B cell (primary cell): ENCODE results near the gene FUNDC2. TPM values are rescaled to one million over a fixed set of nuclear protein-coding genes. Genes with fewer than 3 reads are reported as not detected.
A peak's percentile ranks its signal among the peaks of the same experiment; 100 is the strongest.

Experiments used
- ATAC-seq: fragments of 200-7000 bp; cut with Tn5 transposase; one replicate; pipeline ENCODE4 v1.10.0; 2021; ENCODE audit warnings: low read depth, mild to moderate bottlenecking, moderate number of reproducible peaks, moderate library complexity
- CTCF ChIA-PET: fragments of 350-600 bp; sonication (Branson Sonifier 250); formaldehyde crosslinking; loops from one replicate; lab custom pipeline; 2021; ENCODE audit warnings: antibody characterized with exemption, inconsistent platforms; lab: Charles Lee
- POLR2A ChIA-PET: fragments of 350-600 bp; sonication (Branson Sonifier 250); formaldehyde crosslinking; loops from one replicate; lab custom pipeline; 2021; ENCODE audit warnings: antibody characterized with exemption; lab: Charles Lee
- DNase-seq: peaks from one replicate; pipeline ENCODE4 v3.0.0; 2013
- H2AFZ ChIP-seq: 2 replicates; pipeline ENCODE4 v1.6.1; 2012; ENCODE audit warnings: mild to moderate bottlenecking, low read depth, low read length; ENCODE audit not compliant: insufficient read depth, poor library complexity, severe bottlenecking
- H3K27ac ChIP-seq, 2 donors: 1 replicate in 1 of 2; 2 replicates in 1 of 2; pipeline ENCODE4 v1.5.1; 2012 to 2013; ENCODE audit warnings: low read length in 2 of 2, mild to moderate bottlenecking in 2 of 2, moderate library complexity in 1 of 2
- H3K27me3 ChIP-seq, 4 experiments: fragments of 200-600 bp in 1 of 4; sonication (generic) in 1 of 4; replicated peaks in 1 of 4; 1 replicate in 2 of 4; 2 replicates in 2 of 4; pipeline versions ENCODE4 v1.6.1 to v1.7.0; 2013 to 2016; ENCODE audit warnings: low read length in 3 of 4, mild to moderate bottlenecking in 2 of 4, mixed read lengths in 1 of 4, moderate library complexity in 1 of 4; ENCODE audit not compliant: insufficient read depth in 4 of 4, control insufficient read depth in 3 of 4; ENCODE audit errors: control extremely low read depth in 1 of 4
- H3K36me3 ChIP-seq, 2 experiments: replicated peaks in 1 of 2; 1 replicate in 1 of 2; 2 replicates in 1 of 2; pipeline versions ENCODE4 v1.6.1 to v1.7.1; 2013; ENCODE audit warnings: low read length in 1 of 2; ENCODE audit not compliant: insufficient read depth in 2 of 2, control insufficient read depth in 1 of 2; ENCODE audit errors: control extremely low read depth in 1 of 2, extremely low read depth in 1 of 2
- H3K4me1 ChIP-seq, 2 donors: fragments of 200-600 bp in 1 of 2; sonication (generic) in 1 of 2; 1 replicate in 1 of 2; 2 replicates in 1 of 2; pipeline versions ENCODE4 v1.5.1 to v1.6.1; 2013 to 2017; ENCODE audit warnings: low read length in 2 of 2; ENCODE audit not compliant: control insufficient read depth in 2 of 2, insufficient read depth in 2 of 2
- H3K4me2 ChIP-seq: replicated peaks from 2 replicates; pipeline ENCODE3; 2012; ENCODE audit warnings: mild to moderate bottlenecking, low read depth, low read length; ENCODE audit not compliant: poor library complexity, severe bottlenecking
- H3K4me3 ChIP-seq, 5 experiments: fragments of 200-600 bp in 1 of 5; sonication (generic) in 1 of 5; 1 replicate in 3 of 5; 2 replicates in 2 of 5; pipeline versions ENCODE4 v1.5.1 to v1.7.0; 2011 to 2016; ENCODE audit warnings: low read length in 4 of 5, mild to moderate bottlenecking in 4 of 5, low read depth in 2 of 5, control low read depth in 1 of 5, moderate library complexity in 1 of 5; ENCODE audit not compliant: insufficient read depth in 1 of 5; ENCODE audit errors: control extremely low read depth in 1 of 5, extremely low read depth in 1 of 5
- H3K79me2 ChIP-seq: fragments of 200-600 bp; sonication (generic); one replicate; pipeline ENCODE4 v1.6.0; 2016; ENCODE audit warnings: low read length; ENCODE audit not compliant: control insufficient read depth, insufficient read depth
- H3K9ac ChIP-seq: fragments of 200-600 bp; sonication (generic); 2 replicates; pipeline ENCODE4 v1.6.1; 2017; ENCODE audit warnings: mild to moderate bottlenecking, low read length, moderate library complexity
- H3K9me3 ChIP-seq, 3 donors: one replicate each; pipeline versions ENCODE4 v1.6.1 to v1.7.1; 2013; ENCODE audit warnings: low read length in 2 of 3; ENCODE audit not compliant: control insufficient read depth in 2 of 3, insufficient read depth in 1 of 3; ENCODE audit errors: control extremely low read depth in 1 of 3
- H4K20me1 ChIP-seq: 2 replicates; pipeline ENCODE4 v1.6.0; 2012; ENCODE audit warnings: mild to moderate bottlenecking, low read length; ENCODE audit not compliant: insufficient read depth, control insufficient read depth, poor library complexity, severe bottlenecking
- H3K27ac Mint-ChIP-seq: one replicate; pipeline ENCODE4 v1.8.0; 2021; ENCODE audit warnings: mixed read lengths
- H3K27me3 Mint-ChIP-seq: one replicate; pipeline ENCODE4 v1.8.0; 2021; ENCODE audit warnings: mixed read lengths
- H3K4me1 Mint-ChIP-seq: one replicate; pipeline ENCODE4 v1.8.0; 2021; ENCODE audit warnings: mixed read lengths
- H3K4me3 Mint-ChIP-seq: one replicate; pipeline ENCODE4 v1.8.0; 2021; ENCODE audit warnings: mixed read lengths
- H3K9me3 Mint-ChIP-seq: one replicate; pipeline ENCODE4 v1.8.0; 2022; ENCODE audit warnings: mixed read lengths; ENCODE audit not compliant: insufficient read depth
- CTCF ChIP-seq: fragments of 200-600 bp; IDR thresholded peaks from one replicate; pipeline ENCODE4 v1.8.0; 2022; ENCODE audit warnings: antibody characterized with exemption, mild to moderate bottlenecking
- EZH2 ChIP-seq: IDR thresholded peaks from 2 replicates; pipeline ENCODE4 v1.6.1; 2012; ENCODE audit warnings: borderline replicate concordance, low read depth, mild to moderate bottlenecking, moderate library complexity, low read length; ENCODE audit not compliant: insufficient read depth, poor library complexity, severe bottlenecking
- WGBS: methylation state at CpG from one replicate; pipeline ENCODE4 v1.1.5; 2013; ENCODE audit warnings: missing lambda C conversion rate; ENCODE audit not compliant: insufficient coverage; 5-methylcytosine and 5-hydroxymethylcytosine counted together
- intact Hi-C: fragments of 100-400 bp; cut with micrococcal nuclease; formaldehyde crosslinking; loops from one replicate; pipeline ENCODE4 v1.10.0; 2022
- polyA plus RNA-seq: library from polyadenylated mRNA; depleted of rRNA; stranded (reverse); fragments of >200 nt; gene quantifications from 2 replicates; pipeline ENCODE4 v1.2.3, GENCODE V29; 2012
- total RNA-seq, 2 donors: library from RNA; stranded (reverse); fragments of 120-200 nt in 1 of 2; gene quantifications; 1 replicate in 1 of 2; 2 replicates in 1 of 2; pipeline versions ENCODE4 v1.2.3 to v1.2.4, GENCODE V29; 2013 to 2022

The FUNDC2 gene
- total and polyA plus RNA-seq, 2 donors (not counting 1 experiment from before 2014, with no cell fraction given): 32.3 to 46.5 TPM

DNA sequence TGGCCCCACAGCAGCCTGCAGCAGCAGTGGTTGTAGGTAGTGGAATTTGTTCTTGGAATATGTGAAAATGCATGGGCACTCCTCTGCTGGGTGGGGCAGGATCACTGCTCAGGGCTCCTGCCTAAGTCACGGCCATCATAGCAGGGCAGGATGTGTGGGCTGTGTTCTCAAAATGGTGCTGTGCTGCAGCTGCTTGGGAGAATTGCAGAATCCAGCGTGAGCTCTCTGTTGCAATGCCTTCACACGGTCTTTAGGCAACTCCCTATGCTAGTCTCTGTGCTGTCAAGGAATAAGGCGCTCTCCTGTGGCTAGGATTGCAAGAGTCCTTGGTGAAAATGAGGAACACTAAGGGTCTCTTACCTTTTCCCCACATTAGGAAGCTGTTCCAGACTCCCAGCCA is 47.0 kb upstream of the FUNDC2 start:
- ChIA-PET POLR2A (no interaction called here), CTCF (interaction anchor here (0.5 to 4.7 kb wide), 6 partner anchors 62 to 1224 kb away, joined by 3 to 26 read pairs (median 4); no protein-coding TSS in a partner anchor)
- Mint-ChIP-seq H3K4me1 (peaks cover 2% of the 10 kb centered on the region), H3K27me3 (peaks cover 8% of the 10 kb centered on the region), H3K27ac (no peak overlapping the region), H3K4me3 (no peak overlapping the region), H3K9me3 (no peaks in the 10 kb centered on the region)
- no peak overlapping the region for H3K27ac ChIP-seq
- no peak for DNase-seq
- no peaks in the 10 kb centered on the region for H3K36me3 ChIP-seq
- WGBS: 100% methylated on average over 1 of the region's 4 CpGs
- no peaks in the 10 kb centered on the region for H3K79me2 ChIP-seq
- no peak for ATAC-seq
- no peak overlapping the region for H3K4me2 ChIP-seq
- no peak overlapping the region for H3K9ac ChIP-seq
- no peaks in the 10 kb centered on the region for H3K9me3 ChIP-seq
- no peak for TF ChIP-seq CTCF
- no peak for TF ChIP-seq EZH2
- H2AFZ ChIP-seq: no peak overlapping the region
- intact Hi-C loops: loop anchor here (1.0 to 2.0 kb wide), 4 partner anchors 47 to 237 kb away; partner anchors contain the start of genes FUNDC2 and VBP1
- no peaks in the 10 kb centered on the region for H4K20me1 ChIP-seq
- no peaks in the 10 kb centered on the region for H3K27me3 ChIP-seq
- peaks cover 0 to 9% of the 10 kb centered on the region in 2 donors for H3K4me1 ChIP-seq
- no peak overlapping the region for H3K4me3 ChIP-seq

DNA sequence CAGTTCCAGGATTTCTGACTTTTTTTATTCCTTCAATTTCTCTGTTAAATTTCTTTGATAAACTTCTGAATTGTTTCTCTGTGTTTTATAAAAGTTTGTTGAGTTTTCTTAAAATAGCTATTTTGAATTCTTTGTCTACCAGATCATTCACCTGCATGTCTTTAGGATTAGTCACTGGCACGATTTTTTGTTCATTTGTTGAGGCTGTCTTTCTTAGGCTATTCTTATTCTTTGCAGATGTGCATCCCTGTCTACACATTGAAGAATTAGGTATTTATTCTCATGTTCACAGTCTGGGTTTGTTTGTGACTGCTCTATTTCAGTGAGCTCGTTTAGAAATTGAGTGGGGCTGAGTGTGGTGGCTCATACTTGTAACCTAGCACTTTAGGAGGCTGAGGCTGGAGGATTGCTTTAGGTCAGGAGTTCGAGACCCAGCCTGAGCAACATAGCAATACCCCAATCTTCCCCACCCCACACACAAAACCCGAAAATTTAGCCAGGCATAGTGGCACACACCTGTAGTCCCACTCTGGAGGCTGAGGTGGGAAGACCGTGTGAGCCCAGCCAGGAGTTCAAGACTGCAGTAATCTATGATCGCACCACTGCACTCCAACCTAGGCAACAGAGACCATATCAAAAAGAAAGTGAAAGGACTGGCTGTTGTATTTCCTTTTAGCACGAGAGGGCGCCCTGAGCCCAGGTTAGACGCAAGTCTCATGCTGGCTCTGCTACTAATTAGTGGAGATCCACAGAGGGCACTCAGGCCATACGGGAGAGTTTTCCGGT is 46.1 kb upstream of the FUNDC2 start:
- Histone ChIP-seq H3K79me2 (no peaks in the 10 kb centered on the region), H3K27ac (no peak overlapping the region), H3K9me3 (no peaks in the 10 kb centered on the region), H3K4me1 (peaks cover 0 to 9% of the 10 kb centered on the region in 2 donors), H3K4me2 (peak overlapping the region; percentile 51), H3K36me3 (no peaks in the 10 kb centered on the region), H3K4me3 (peak overlapping the region in 4 of 5 experiments; percentile 6 to 40 (median 22)), H4K20me1 (no peaks in the 10 kb centered on the region), H2AFZ (peak overlapping the region; percentile 84), H3K27me3 (no peaks in the 10 kb centered on the region), H3K9ac (peak overlapping the region; percentile 40)
- Mint-ChIP-seq H3K27me3 (peaks cover 8% of the 10 kb centered on the region), H3K9me3 (no peaks in the 10 kb centered on the region), H3K4me3 (peak overlapping the region; percentile 79), H3K27ac (no peak overlapping the region), H3K4me1 (peaks cover 2% of the 10 kb centered on the region)
- ATAC-seq (peak; percentile 93), DNase-seq (peak; percentile 82)
- ChIA-PET CTCF (interaction anchor here (0.7 to 4.7 kb wide), 8 partner anchors 46 to 236 kb away, joined by 3 to 26 read pairs (median 3); partner anchors contain the start of genes FUNDC2 and VBP1), POLR2A (no interaction called here)
- WGBS: 0% methylated on average over 4 of the region's 11 CpGs
- intact Hi-C loops: loop anchor here (1.0 to 2.0 kb wide), 5 partner anchors 46 to 236 kb away; partner anchors contain the start of genes FUNDC2 and VBP1
- TF ChIP-seq EZH2: no peak
- peak; percentile 72 for TF ChIP-seq CTCF
